ENCODE measurements around the gene HLCS.

HLCS gene

DNA sequence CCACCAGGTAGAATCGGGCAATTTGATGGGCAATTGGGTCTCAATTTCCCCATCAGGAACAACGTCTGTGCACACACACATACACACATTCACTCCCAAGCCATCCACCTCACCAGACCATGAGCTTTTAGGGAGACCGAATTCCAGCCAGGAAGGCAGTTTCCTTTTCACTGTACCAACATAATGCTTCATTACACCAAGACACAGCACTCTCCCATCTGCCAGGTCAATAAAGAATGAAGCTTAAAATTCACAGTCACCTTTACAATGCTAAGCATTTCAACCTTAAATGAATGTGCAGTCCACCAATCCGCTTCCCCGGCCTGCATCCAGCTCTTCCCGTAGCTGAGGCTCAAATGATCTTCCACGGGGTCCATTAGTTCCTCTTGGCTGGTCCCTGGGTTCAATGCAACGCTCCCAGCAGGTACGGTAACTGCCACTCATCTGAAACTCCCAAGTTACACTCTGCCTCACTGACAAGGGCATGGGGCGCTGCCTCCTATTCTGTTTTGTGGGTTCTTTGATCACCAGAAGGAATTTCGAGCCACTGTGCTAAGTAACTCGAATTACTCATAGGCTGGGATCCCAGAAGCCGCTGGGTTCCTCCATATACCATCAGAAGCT is 162.5 kb downstream of the HLCS start:
- DNase-seq = no peak

DNA sequence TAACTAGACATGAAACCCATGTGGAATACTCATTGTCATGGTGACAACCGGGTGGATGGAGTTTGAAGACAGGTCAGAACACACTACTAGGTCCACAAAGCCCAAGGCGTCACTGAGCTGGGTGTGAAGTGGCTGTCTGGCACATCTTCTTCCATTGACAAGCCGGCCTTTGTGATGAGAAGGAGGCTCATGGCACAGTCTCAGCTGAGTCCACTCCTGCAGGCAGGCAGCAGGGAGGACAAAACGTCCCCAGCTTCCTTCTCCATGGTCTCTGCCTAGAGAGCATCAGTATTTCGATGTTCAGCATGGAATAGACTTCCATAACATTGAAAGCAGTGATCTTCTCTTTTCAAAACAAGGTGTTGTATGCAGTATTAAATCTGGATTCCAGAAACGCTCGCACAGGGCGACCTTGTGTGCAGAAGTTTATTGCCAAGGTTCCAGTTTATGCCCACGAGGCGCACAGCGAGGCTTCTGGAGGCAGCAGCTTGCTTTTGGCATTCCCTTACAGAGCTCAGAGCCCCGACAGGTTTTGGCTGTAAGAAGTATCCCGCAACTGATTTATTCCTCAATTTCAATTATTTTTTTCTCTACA is 163.3 kb downstream of the HLCS start:
- no peak for DNase-seq

DNA sequence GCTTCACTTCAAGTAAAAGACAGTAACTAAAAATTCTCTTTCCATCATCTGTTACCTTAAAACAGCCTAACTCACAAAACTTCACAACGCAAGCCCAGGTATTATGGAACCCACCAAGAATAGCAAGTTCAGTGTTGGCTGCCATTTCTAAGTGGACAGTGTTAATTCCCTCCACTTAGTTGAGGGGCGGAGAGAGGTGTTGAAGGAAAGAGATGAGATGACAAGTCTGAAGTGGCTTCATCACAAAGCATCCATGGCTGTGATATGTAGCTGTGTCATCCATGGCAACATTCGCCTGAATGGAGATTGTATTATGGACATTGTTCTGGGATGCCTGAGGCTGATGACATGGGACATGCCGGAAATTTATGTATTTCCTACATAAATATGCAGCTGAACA is 165.7 kb downstream of the HLCS start:
- DNase-seq = no peak

DNA sequence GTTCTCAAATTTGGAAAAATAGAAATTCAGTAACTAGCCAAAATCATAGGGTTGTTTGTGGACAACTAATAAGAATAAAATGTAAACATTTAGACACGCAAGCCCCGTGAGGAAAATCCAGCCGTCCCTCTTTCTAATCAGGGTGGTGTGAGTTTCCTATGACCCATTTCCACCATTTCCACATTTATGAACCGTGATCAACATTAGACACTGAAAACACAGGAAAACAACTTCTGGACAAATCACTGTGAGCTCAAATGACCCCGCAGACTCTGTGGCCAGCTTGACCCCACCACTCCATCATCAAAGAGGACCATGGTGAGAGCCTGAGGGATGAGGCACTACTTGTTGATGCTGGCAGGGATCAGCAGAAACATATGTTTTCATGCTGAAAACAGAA is 166.6 kb downstream of the HLCS start:
- no peak for DNase-seq

DNA sequence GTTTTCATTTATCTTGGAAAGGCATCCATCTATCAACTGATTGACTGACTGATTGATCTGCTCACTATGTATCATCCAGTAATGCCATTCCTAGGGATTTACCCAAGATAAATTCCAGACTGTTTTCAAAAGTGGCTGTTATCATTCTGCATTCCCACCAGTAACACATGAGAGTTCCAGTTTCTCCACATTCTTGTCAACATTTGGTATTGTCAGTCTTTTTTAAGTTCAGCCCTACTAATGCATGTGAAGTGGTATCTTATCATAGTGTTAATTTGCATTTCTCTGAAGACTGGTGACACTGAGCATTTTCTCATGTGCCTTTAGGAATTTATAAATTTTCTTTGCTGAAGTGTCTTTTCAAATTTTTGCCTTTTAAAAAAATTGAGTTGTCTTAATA is 168.0 kb downstream of the HLCS start:
- no peak for DNase-seq

DNA sequence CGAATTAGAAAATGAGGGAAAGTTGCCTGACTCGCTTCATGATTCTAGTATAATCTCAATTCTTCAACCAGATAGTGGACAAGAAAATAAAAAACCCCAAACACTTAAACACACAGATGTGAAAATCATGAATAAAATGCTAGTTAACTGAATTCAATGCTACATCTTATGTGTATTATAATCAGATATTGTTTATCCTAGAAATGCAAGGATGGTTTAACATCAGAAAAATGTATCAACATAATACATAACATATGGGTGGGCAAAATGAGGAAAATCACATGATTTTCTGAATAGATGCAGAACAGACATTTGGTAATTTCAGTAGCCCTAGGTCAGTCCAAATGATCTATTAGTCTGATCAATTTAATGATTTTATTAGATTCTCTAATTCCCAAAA is 170.4 kb downstream of the HLCS start:
- DNase-seq = no peak

DNA sequence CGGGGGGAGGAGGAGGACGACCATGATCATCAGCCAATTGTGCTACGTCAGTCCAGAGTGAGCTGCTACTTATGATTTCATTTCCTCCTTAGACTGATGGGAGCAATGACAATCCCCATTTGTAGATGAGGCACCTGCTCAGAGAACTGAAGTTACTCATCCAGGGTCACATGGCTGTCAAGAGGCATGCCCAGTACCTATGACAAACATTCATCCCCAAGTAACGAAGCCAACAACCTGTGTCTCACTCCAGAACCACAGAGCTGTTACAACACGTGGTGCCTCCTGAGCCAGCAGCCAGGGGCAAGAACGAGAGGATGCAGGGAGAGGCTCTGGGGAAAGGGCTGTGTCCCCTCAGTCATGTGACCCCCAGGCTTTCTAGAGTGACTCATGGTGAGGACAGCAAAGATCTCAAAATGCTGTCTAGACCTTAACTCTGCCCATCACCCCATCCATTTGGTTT is 173.9 kb downstream of the HLCS start:
- DNase-seq = no peak

DNA sequence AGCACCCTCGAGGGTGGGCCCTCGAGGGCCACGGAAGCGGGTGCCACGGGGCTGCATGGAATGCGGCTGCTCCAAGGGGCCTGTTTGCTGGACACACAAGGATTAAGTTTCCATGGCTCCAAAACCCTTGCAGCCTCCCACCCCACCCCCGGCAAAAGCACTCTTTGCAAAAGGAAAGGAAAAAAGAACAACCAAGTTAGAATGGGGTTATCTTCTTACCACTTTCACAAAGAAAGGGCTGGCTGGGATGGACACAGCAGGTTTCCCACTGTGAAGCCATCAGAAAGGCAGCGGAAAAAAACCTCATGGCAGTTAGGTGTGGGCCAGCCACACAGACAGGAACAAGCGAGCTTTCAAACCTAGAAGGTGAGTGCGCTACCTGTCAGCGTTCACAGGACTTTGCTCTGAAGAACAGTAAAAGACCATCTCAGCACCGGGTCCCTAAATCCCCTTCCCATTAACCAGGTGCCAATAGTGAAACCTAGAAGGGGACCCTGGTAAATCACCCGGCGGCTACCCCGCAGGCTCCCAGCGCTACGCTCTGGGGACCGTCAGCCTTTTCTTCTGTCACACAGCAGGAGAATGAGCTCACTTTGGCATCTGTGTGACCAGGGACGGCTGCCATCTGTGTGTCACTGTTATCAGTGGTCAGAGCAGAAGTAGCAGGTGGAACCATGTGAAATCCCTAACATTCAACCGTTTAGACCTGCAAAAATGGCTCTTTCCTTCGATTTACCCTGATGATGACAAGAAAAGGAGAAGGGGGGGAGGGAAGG is 174.6 kb downstream of the HLCS start:
- DNase-seq = no peak

DNA sequence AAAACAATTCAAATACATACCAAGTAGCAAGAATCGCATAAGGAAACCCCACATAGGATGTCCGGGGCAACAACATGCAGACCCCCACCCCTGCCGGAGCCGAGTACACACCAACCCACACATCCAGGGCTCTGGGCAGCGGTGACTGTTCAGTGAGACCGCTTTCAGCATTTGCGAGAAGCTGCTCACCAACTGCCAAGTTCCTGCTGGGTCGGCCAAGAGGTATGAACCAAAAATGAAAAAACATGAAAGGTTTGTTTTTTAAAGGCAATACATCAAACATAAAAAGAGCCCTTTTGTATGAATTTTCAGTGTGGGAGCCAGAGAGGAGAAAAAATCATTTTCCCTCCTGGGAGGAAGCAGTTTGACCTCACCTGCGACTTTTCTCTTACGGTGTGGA is 175.3 kb downstream of the HLCS start:
- DNase-seq = no peak

DNA sequence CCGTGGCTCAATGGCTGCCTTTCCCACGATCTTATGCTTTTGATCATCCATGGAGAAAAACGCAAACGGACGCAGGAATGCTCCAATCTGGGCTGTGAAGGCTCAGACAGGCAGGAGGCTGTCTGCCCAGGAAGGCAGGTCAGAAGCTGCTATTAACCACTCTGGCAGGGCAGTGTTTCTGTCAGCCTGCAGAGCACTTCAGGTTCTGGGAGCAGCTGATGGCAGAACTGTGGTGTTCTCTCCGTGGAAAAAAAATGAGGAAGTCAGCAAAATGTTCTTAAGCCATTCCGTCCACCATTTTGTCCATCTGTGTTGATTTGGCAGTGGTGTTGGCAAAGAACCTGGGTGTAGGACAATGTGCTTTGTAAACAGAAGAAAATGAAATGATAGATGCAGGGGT is 175.9 kb downstream of the HLCS start:
- no peak for DNase-seq

DNA sequence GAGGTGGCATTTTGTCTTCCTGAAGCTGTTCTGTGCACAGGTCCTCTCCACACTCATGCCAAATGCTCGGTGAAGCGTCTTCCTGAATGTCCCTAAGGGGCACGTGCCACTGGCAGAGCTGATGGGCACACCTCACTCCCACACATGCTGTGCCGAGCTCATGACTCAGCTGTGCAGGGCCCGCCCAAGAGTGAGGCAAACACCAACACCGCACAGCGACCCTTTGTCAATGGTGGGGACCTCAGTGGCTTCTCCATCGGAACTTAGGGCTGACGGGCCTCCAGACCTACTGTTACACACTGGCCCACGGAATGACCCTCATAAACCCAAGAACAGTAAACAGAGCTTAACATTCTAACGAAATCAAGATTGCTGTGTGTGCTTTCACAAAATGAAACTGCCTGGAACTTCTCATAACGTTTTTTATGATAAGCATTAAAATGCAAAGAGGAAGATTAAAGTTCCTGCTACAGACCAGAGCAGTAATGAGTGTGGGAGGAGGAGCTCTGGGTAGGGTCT is 178.3 kb downstream of the HLCS start:
- no peak for DNase-seq

DNA sequence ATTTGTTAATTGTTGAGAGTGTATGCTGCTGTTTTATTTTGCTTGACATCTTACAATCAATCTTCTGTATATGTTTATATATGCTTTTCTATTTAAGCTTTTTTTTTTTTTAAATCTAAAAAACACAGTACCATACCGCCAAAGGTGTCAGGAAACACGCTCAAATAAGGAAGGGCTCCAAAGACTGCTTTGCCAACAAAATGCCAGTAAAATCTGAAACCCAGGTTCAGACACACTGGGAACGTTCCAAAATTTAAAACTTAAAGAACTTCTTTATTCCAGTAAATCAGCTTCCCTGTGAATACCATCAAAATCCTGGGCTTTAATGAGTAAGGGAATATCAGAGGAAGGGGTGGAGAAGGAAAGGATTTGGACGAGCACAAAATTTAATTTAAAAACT is 180.3 kb downstream of the HLCS start:
- DNase-seq = no peak

DNA sequence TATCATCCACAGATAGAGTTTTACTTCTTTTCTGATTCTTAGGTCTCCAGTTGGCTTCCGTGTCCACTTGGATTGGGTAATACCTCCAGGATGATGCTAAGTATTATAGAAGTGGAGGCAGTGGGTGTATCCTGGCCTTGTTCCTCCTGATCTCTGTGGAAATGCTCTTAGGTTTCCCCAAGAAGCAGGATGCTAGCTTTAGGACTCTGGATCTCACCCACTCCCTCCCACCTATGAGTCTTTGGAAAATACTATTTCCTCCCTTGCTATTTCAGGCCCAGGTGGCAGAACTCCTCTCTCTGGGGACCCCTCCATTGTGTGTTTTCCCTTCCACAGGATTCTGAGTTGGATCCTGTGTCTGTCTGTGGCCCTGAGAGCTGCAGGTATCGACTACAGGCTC is 180.9 kb downstream of the HLCS start:
- DNase-seq = no peak

DNA sequence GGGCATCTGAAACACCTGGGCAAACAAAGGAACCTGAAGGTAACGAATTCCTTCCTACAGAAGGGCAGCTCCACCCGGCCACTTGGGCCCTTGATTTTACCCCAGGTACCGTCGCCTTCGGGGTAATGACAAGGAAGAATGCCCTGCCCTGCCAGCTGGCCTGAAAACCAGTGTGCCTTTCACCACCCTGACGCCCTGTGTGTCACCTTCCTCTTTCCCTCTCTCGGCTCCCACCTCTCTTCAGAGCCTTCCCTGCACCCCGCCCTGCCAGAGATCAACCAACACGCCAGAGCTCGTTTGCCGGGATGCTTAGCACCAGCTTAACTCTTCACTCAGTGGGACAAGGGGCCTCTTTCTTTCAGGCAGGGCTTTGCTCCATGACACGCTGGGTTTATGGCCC is 181.5 kb downstream of the HLCS start:
- no peak for DNase-seq

DNA sequence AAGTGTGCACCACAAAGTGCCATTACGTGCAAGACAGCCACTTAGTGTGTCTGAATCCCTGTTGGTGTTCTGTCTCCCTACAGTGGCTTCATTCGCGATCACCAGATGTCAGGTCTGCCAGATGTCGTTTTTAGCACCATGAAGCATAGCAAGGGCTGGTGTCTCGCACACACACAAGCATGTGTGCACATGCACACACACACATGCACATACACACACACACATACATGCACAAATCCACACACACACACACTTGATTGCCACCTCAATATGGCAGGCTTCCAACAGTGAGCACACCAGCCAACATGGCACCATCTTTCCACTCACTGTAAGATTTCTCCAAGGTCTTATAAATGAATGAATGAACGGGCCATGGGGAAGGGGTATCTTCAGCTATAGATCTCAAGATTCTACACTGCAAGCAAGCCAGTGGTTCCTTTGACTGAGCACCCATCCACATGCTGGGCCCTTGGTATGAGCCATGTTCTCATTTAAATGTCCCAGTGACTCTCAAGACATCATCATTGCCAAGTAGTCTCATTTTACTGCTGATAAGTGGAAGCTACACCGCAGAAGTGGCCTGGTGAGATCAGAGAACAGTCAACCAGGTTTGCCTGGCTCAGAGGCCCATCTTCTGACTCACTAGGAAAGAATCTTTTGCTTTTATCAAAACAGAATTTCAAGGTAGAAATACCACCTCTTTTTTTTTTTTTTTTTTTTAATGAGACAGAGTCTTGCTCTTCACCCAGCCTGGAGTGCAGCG is 182.7 kb downstream of the HLCS start:
- DNase-seq = no peak

DNA sequence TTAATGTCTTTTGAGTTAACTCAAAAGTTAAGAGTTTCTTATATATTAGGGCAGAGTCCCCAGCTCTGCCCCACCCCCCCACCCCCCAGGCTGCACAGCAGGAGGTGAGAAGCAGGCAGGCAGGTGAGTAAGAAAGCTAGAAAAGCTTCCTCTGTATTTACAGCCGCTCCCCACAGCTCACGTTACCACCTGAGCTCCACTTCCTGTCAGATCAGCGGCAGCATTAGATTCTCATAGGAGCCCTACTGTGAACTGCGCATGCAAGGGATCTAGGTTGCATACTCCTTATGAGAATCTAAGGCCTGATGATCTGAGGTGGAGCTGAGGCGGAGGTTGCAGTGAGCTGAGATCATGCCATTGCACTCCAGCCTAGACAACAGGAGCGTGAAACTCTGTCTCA is 185.6 kb downstream of the HLCS start:
- DNase-seq = no peak

DNA sequence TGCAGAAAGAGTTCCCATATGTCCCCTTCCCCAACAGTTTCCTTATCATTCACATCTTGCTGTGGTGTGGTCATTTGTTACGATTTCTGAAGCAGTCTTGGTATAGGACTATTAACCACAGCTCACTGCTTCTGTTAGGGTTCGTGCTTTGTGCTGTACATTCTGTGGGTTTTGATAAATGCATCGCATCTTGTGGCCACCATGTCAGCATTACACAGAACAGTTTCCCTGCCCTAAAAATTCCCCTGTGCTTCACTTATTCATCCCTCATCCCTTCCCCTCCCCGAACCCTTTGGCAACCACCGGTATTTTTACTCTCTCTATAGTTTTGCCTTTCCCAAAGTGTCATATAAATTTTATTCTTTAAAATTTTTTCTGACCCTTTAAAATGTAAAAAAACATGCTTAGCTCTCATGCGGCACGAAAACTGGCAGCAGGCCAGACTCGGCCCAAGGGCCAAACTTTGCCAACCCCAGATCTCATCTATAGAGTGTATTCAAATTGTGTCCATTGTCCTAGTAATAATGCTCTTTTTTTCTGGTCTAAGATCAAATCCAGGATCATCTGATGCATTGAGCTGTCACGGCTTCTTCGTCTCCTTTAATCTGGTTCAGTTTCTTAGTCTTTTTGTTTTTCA is 189.4 kb downstream of the HLCS start:
- DNase-seq = no peak

DNA sequence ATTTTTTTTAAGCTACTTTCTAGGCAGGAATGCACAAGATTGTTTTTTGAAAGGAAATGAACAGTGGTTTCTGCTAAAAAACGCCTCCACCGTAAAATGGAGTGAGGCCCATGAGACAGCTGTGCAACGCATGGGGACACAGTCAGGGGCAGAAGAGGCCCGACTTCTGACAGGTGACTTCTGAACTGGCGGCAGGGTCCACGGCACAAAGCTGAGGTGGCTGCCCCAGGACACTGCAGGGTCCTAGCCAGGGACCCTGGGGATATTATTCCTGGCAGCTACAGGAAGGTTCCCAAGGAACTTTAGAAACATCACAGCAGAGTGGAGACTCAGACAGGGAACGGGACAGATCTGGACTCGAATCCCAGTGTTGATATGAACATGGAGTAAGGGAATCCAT is 192.5 kb downstream of the HLCS start:
- no peak for DNase-seq

DNA sequence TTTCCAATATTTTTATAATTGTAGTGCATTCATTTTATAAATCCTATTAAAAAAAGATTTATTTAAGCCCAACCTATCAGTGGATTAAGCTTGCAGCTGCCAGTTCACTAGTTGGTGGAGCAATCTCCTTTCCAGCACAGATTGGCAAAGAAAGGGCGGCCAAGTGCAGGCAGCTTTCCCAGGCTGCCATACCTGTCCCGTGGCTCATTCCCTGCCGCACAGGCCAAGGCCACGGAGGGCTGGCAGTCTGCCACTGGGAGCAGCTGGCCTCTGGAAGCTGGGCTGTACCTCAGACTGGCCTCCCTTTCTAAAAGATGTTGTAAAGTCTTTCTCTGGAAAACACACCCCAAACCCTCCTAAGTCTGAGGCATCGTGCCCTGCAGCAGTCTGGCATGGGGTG is 193.4 kb downstream of the HLCS start:
- no peak for DNase-seq

DNA sequence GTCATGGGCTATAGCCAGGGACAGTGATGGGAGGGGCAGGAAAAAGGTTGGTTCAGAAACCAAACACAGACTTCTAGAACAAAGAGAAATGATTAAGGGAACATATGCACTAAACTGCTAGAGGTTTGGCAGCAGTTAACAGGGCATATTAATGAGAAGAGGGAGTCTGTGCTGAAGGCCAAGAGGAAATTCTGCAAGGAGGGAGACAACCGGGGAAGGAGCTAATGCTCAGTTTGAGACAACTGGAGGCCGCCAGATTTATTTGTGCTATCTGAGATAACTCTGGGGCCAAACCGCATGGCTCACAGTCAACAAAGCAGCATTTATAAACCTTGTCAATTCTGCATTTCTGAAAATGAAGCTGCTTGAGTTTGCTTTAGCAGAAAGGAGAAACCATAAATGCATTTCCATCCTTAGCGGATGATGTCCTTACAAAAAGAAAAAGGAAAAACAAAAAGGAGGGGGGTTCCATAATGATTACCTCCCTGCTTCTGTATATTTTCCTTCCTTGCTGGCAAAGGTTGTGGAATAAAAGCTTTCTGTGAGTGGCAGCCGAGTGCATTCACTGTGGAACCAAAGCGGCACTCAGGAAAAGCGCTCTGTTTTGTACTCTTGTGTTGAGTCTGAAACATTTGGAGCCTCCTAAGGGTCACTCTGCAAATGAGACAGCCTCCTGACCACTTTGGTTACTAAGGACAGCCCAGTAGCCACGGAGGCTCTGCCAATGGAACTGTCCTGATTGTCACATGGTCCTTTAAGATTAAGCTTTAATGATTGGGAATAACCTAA is 197.2 kb downstream of the HLCS start:
- DNase-seq = no peak

DNA sequence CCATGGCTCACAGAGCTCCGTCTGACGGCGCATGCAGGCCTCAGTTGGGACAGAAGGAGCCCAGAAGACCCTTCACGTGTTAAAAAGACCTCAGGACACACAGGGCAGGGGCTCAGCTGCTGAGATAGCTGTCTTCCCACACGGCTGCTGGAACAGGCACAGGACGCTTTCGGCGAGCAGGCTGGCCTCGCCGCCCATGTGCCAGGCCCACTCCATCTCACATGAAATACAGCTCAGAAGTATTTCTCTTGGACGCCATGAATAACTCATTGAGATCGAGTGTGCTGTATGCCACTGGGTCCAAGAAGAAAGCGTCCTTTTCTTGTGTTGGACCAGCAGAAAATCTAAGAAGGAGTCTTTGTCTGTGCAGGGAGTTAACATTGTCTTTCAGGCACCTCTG is 198.0 kb downstream of the HLCS start:
- no peak for DNase-seq

DNA sequence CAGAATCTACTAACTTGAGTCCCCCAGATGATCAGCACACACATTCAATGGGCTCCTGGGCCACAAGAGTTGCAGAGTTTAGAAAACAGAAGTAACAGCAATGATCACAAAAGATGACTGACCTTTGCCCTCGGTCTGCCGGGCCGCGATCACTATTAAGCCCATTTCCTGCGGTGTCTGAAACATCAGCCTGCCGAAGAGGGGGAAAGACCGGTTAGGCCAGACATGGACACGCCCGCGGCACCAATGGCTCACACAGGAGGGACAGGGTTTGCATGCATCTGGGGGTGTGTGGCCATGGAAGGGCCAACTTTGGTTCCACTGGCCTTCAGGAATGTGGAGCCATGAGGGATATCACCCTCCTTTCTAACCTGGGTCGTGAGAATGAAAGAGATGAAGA is 199.4 kb downstream of the HLCS start:
- no peak for DNase-seq
